HCT116 (cell line): ENCODE data around the gene GNG12. TPM values are rescaled to one million over a fixed set of nuclear protein-coding genes. Genes with fewer than 3 reads are reported as not detected.

Source experiments
- ATAC-seq: fragments of 200-7000 bp; cut with Tn5 transposase; 2 replicates; pipeline ENCODE4 v1.9.1; 2020; ENCODE audit warnings: mild to moderate bottlenecking, moderate library complexity
- BruUV-seq: library from RNA; stranded (reverse); fragments of 400-500 nt; replicated peaks from 2 replicates; lab custom pipeline; 2021; lab: Mats Ljungman, UMichigan
- CTCF ChIA-PET: fragments of 300-600 bp; sonication (Branson Sonifier 250); formaldehyde crosslinking; loops from one replicate; lab custom pipeline; 2021; ENCODE audit warnings: antibody characterized with exemption; lab: Charles Lee
- POLR2A ChIA-PET: fragments of 300-600, 350-600 bp; sonication (Branson Sonifier 250); formaldehyde crosslinking; loops from one replicate; lab custom pipeline; 2021; ENCODE audit warnings: antibody characterized with exemption; lab: Charles Lee
- RAD21 ChIA-PET, 2 experiments: fragments of 300-600 bp; sonication (Branson Sonifier 250); formaldehyde crosslinking; loops; one replicate each; lab custom pipeline; 2023; ENCODE audit warnings: low total read pairs in 2 of 2; ENCODE audit not compliant: uncharacterized antibody in 2 of 2, unreplicated experiment in 2 of 2, low non-redundant PET in 1 of 2; lab: Charles Lee
- DNase-seq: peaks from one replicate; pipeline ENCODE4 v3.0.0-alpha.2; 2010; ENCODE audit warnings: low read depth, low spot score
- H2AFZ ChIP-seq: fragments of 200-600 bp; shearing (Covaris generic), sonication (generic); 2 replicates; pipeline ENCODE4 v1.6.1; 2017; ENCODE audit warnings: low read depth, mixed run types, mixed read lengths, antibody characterized with exemption, low read length; ENCODE audit not compliant: poor library complexity, severe bottlenecking
- H3K27ac ChIP-seq: 2 replicates; pipeline ENCODE4 v1.5.1; 2012; ENCODE audit warnings: low read depth, low read length
- H3K27me3 ChIP-seq: fragments of 200-600 bp; sonication (generic); 2 replicates; pipeline ENCODE4 v1.6.1; 2016; ENCODE audit warnings: mixed run types, low read length, mixed read lengths; ENCODE audit not compliant: insufficient read depth
- H3K36me3 ChIP-seq, 2 experiments: fragments of 200-500 bp in 1 of 2; fragments of 200-600 bp in 1 of 2; sonication (Bioruptor generic) in 1 of 2; sonication (generic) in 1 of 2; 2 replicates each; pipeline versions ENCODE4 v1.5.1 to v1.6.1; 2014 to 2016; ENCODE audit warnings: low read length in 2 of 2, inconsistent platforms in 1 of 2, mixed read lengths in 1 of 2, mixed run types in 1 of 2; ENCODE audit not compliant: insufficient read depth in 2 of 2, control insufficient read depth in 1 of 2
- H3K4me1 ChIP-seq, 2 experiments: fragments of 200-600 bp in 1 of 2; sonication (generic) in 1 of 2; 2 replicates each; pipeline versions ENCODE4 v1.5.1 to v1.6.1; 2012 to 2017; ENCODE audit warnings: low read length in 2 of 2, inconsistent platforms in 1 of 2, mild to moderate bottlenecking in 1 of 2, mixed read lengths in 1 of 2, mixed run types in 1 of 2, moderate library complexity in 1 of 2; ENCODE audit not compliant: insufficient read depth in 2 of 2, control insufficient read depth in 1 of 2
- H3K4me2 ChIP-seq: fragments of 200-600 bp; sonication (generic); 2 replicates; pipeline ENCODE4 v1.6.1; 2017; ENCODE audit warnings: mixed run types, low read length, mixed read lengths
- H3K4me3 ChIP-seq, 2 experiments: fragments of 200-600 bp in 1 of 2; sonication (generic) in 1 of 2; replicated peaks in 1 of 2; 2 replicates each; pipeline ENCODE4 v1.5.1; 2011 to 2016; ENCODE audit warnings: low read length in 2 of 2, control low read depth in 1 of 2, low read depth in 1 of 2, mild to moderate bottlenecking in 1 of 2, mixed read lengths in 1 of 2, mixed run types in 1 of 2
- H3K79me2 ChIP-seq: fragments of 200-600 bp; sonication (generic); 2 replicates; pipeline ENCODE4 v1.6.1; 2017; ENCODE audit warnings: mild to moderate bottlenecking, mixed run types, low read length, moderate library complexity, mixed read lengths; ENCODE audit not compliant: insufficient read depth
- H3K9ac ChIP-seq: fragments of 200-600 bp; sonication (generic); 2 replicates; pipeline ENCODE4 v1.6.1; 2016; ENCODE audit warnings: low read length, mixed read lengths
- H3K9me2 ChIP-seq: fragments of 200-600 bp; sonication (generic), shearing (Covaris generic); 2 replicates; pipeline ENCODE4 v1.6.1; 2017; ENCODE audit warnings: mixed run types, mild to moderate bottlenecking, moderate library complexity; ENCODE audit not compliant: insufficient read depth
- H3K9me3 ChIP-seq, 2 experiments: fragments of 200-500 bp in 1 of 2; fragments of 200-600 bp in 1 of 2; sonication (Bioruptor generic) in 1 of 2; sonication (generic) in 1 of 2; 2 replicates each; pipeline ENCODE4 v1.6.1; 2014 to 2017; ENCODE audit warnings: low read length in 2 of 2, mixed read lengths in 2 of 2, inconsistent platforms in 1 of 2, low read depth in 1 of 2, mild to moderate bottlenecking in 1 of 2, mixed run types in 1 of 2, moderate library complexity in 1 of 2; ENCODE audit not compliant: control insufficient read depth in 1 of 2, insufficient read depth in 1 of 2
- H4K20me1 ChIP-seq: fragments of 200-600 bp; sonication (generic), shearing (Covaris generic); 2 replicates; pipeline ENCODE4 v1.6.1; 2017; ENCODE audit warnings: mixed run types, mild to moderate bottlenecking, moderate library complexity; ENCODE audit not compliant: insufficient read depth
- CBX3 ChIP-seq: IDR thresholded peaks from 2 replicates; pipeline ENCODE4 v1.6.1; 2012; ENCODE audit warnings: low read depth
- EGR1 ChIP-seq: IDR thresholded peaks from 2 replicates; pipeline ENCODE4 v1.6.1; 2012; ENCODE audit warnings: low read depth
- ELF1 ChIP-seq: IDR thresholded peaks from 2 replicates; pipeline ENCODE4 v1.6.1; 2012; ENCODE audit warnings: low read depth, borderline replicate concordance
- EZH2 ChIP-seq: fragments of 200-600 bp; sonication (generic); IDR thresholded peaks from 2 replicates; pipeline ENCODE4 v1.6.1; 2017; ENCODE audit warnings: antibody characterized with exemption, mixed run types
- EZH2phosphoT487 ChIP-seq: fragments of 200-600 bp; IDR thresholded peaks from 2 replicates; pipeline ENCODE4 v1.6.1; 2018; ENCODE audit warnings: antibody characterized with exemption, borderline replicate concordance
- FOSL1 ChIP-seq: IDR thresholded peaks from 2 replicates; pipeline ENCODE4 v1.6.1; 2012; ENCODE audit warnings: low read depth
- POLR2A ChIP-seq: IDR thresholded peaks from 2 replicates; pipeline ENCODE4 v1.7.0; 2011; ENCODE audit warnings: borderline replicate concordance; ENCODE audit not compliant: insufficient read depth, insufficient read length; ENCODE audit errors: extremely low read depth
- POLR2AphosphoS5 ChIP-seq: IDR thresholded peaks from 2 replicates; pipeline ENCODE4 v1.6.1; 2011; ENCODE audit warnings: mild to moderate bottlenecking, low read depth, low read length, moderate library complexity
- RAD21 ChIP-seq: IDR thresholded peaks from 2 replicates; pipeline ENCODE4 v1.6.1; 2012; ENCODE audit warnings: low read depth, mild to moderate bottlenecking
- SIN3A ChIP-seq: IDR thresholded peaks from 2 replicates; pipeline ENCODE4 v1.6.1; 2012; ENCODE audit warnings: low read depth
- SP1 ChIP-seq: IDR thresholded peaks from 2 replicates; pipeline ENCODE4 v1.6.1; 2012; ENCODE audit warnings: low read depth
- SRF ChIP-seq: IDR thresholded peaks from 2 replicates; pipeline ENCODE4 v1.6.1; 2012; ENCODE audit warnings: low read depth
- TCF7L2 ChIP-seq: IDR thresholded peaks from 2 replicates; pipeline ENCODE4 v1.7.0; 2011; ENCODE audit warnings: borderline replicate concordance, inconsistent platforms; ENCODE audit not compliant: insufficient read depth, insufficient read length; ENCODE audit errors: extremely low read depth
- YY1 ChIP-seq: IDR thresholded peaks from 2 replicates; pipeline ENCODE4 v1.6.1; 2011; ENCODE audit warnings: low read length, low read depth, moderate library complexity, mild to moderate bottlenecking; ENCODE audit not compliant: insufficient replicate concordance; ENCODE audit errors: extremely low read depth
- ZFX ChIP-seq: fragments of 450-650 bp; IDR thresholded peaks from 2 replicates; pipeline ENCODE4 v1.6.1; 2017
- ZNF274 ChIP-seq: fragments of 200-500 bp; sonication (Bioruptor generic); IDR thresholded peaks from 2 replicates; pipeline ENCODE4 v1.6.1; 2014; ENCODE audit warnings: mild to moderate bottlenecking, low read depth, low read length, inconsistent platforms
- intact Hi-C: fragments of 100-400 bp; cut with micrococcal nuclease; formaldehyde crosslinking; loops from 2 replicates; pipeline ENCODE4 v1.10.0; 2022
- total RNA-seq: library from RNA; stranded (reverse); gene quantifications from one replicate; pipeline ENCODE4 v1.2.1, GENCODE V29; 2021; ENCODE audit not compliant: unreplicated experiment
- TF ChIP-seq, protein P1 (sequence below): IDR thresholded peaks from 2 replicates; pipeline ENCODE4 v1.6.1; 2012
- TF ChIP-seq, protein P2 (sequence below): IDR thresholded peaks from 2 replicates; pipeline ENCODE4 v1.6.1; 2012
- TF ChIP-seq, protein P3 (sequence below): IDR thresholded peaks from 2 replicates; pipeline ENCODE4 v1.6.1; 2012; ENCODE audit warnings: low read depth
- TF ChIP-seq, protein P4 (sequence below), 3 experiments: fragments of 200-600 bp in 1 of 3; sonication (generic) in 1 of 3; IDR thresholded peaks in 2 of 3; conservative IDR thresholded peaks in 1 of 3; 2 replicates each; pipeline ENCODE4 v1.5.1; 2012 to 2017; ENCODE audit warnings: low read depth in 2 of 3, low read length in 2 of 3, antibody characterized with exemption in 1 of 3, borderline replicate concordance in 1 of 3, control low read depth in 1 of 3, mild to moderate bottlenecking in 1 of 3, mixed read lengths in 1 of 3, mixed run types in 1 of 3, moderate library complexity in 1 of 3; ENCODE audit not compliant: insufficient read depth in 1 of 3

Gene GNG12
- total RNA-seq, 1 experiment from 2014 or later: 49.6 TPM

DNA sequence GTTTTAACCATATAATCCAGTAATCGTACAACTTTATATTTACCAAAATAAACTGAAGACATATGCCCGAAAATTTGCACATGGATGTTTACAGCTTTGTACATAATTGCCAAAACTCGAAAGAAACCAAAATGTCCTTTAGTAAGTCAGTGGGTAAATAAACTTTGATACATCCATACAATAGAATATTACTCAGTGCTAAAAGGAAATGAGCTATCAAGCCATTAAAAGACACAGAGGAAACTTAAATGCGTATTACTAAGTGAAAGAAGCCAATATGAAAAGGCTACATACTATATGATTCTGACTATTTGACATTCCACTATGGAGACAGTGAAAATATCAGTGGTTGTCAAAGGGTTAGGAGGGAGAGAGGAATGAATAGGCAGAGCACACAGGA is 23.4 kb downstream of the GNG12 start:
- H3K9ac ChIP-seq: no peak overlapping the region
- H3K27me3 ChIP-seq: no peaks in the 10 kb centered on the region
- no peaks in the 10 kb centered on the region for H3K36me3 ChIP-seq
- intact Hi-C loops: no loop called here
- no peaks in the 10 kb centered on the region for H3K9me3 ChIP-seq
- H3K27ac ChIP-seq: no peak overlapping the region
- RAD21 ChIA-PET: no interaction called here
- no peaks in the 10 kb centered on the region for H3K9me2 ChIP-seq
- DNase-seq: no peak
- H3K4me3 ChIP-seq: no peak overlapping the region
- TF ChIP-seq YY1: no peak
- TF ChIP-seq ELF1: no peak
- TF ChIP-seq CBX3: no peak
- TF ChIP-seq TCF7L2: no peak
- TF ChIP-seq SP1: no peak
- no peak for TF ChIP-seq RAD21
- no peak for TF ChIP-seq ZNF274
- TF ChIP-seq, protein P1, sequence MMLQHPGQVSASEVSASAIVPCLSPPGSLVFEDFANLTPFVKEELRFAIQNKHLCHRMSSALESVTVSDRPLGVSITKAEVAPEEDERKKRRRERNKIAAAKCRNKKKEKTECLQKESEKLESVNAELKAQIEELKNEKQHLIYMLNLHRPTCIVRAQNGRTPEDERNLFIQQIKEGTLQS: no peak
- no peak for TF ChIP-seq ZFX
- TF ChIP-seq, protein P2, sequence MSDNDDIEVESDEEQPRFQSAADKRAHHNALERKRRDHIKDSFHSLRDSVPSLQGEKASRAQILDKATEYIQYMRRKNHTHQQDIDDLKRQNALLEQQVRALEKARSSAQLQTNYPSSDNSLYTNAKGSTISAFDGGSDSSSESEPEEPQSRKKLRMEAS: no peak
- TF ChIP-seq SIN3A: no peak
- TF ChIP-seq POLR2AphosphoS5: no peak
- no peak for TF ChIP-seq POLR2A
- TF ChIP-seq, protein P3, sequence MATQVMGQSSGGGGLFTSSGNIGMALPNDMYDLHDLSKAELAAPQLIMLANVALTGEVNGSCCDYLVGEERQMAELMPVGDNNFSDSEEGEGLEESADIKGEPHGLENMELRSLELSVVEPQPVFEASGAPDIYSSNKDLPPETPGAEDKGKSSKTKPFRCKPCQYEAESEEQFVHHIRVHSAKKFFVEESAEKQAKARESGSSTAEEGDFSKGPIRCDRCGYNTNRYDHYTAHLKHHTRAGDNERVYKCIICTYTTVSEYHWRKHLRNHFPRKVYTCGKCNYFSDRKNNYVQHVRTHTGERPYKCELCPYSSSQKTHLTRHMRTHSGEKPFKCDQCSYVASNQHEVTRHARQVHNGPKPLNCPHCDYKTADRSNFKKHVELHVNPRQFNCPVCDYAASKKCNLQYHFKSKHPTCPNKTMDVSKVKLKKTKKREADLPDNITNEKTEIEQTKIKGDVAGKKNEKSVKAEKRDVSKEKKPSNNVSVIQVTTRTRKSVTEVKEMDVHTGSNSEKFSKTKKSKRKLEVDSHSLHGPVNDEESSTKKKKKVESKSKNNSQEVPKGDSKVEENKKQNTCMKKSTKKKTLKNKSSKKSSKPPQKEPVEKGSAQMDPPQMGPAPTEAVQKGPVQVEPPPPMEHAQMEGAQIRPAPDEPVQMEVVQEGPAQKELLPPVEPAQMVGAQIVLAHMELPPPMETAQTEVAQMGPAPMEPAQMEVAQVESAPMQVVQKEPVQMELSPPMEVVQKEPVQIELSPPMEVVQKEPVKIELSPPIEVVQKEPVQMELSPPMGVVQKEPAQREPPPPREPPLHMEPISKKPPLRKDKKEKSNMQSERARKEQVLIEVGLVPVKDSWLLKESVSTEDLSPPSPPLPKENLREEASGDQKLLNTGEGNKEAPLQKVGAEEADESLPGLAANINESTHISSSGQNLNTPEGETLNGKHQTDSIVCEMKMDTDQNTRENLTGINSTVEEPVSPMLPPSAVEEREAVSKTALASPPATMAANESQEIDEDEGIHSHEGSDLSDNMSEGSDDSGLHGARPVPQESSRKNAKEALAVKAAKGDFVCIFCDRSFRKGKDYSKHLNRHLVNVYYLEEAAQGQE: no peak
- TF ChIP-seq EZH2phosphoT487: no peak
- TF ChIP-seq FOSL1: no peak
- TF ChIP-seq, protein P4, sequence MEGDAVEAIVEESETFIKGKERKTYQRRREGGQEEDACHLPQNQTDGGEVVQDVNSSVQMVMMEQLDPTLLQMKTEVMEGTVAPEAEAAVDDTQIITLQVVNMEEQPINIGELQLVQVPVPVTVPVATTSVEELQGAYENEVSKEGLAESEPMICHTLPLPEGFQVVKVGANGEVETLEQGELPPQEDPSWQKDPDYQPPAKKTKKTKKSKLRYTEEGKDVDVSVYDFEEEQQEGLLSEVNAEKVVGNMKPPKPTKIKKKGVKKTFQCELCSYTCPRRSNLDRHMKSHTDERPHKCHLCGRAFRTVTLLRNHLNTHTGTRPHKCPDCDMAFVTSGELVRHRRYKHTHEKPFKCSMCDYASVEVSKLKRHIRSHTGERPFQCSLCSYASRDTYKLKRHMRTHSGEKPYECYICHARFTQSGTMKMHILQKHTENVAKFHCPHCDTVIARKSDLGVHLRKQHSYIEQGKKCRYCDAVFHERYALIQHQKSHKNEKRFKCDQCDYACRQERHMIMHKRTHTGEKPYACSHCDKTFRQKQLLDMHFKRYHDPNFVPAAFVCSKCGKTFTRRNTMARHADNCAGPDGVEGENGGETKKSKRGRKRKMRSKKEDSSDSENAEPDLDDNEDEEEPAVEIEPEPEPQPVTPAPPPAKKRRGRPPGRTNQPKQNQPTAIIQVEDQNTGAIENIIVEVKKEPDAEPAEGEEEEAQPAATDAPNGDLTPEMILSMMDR (IDR thresholded peaks at IDR 0.05 in 2 of 3, conservative IDR thresholded peaks at IDR 0.05 in 1 of 3; ENCODE audit: borderline replicate concordance in 1 of 3, insufficient read depth in 1 of 3, low read depth in 2 of 3, low read length in 2 of 3): no peak
- TF ChIP-seq SRF: no peak
- no peak for TF ChIP-seq EZH2
- TF ChIP-seq EGR1: no peak
- H4K20me1 ChIP-seq: no peaks in the 10 kb centered on the region
- no peak overlapping the region for H3K4me2 ChIP-seq
- CTCF ChIA-PET: no interaction called here
- BruUV-seq: no TSS peak
- peaks cover 64% of the 10 kb centered on the region for H3K79me2 ChIP-seq
- ATAC-seq: no peak
- POLR2A ChIA-PET: no interaction called here
- H2AFZ ChIP-seq: no peak overlapping the region
- H3K4me1 ChIP-seq: no peaks in the 10 kb centered on the region
